ENCODE results near the gene MRTFB. TPM values are rescaled to one million over a fixed set of nuclear protein-coding genes. Genes with fewer than 3 reads are reported as not detected.

Gene MRTFB
- total RNA-seq, 4 donors from 2014 or later, result 17.1 to 77.8 (median 21.9) TPM

DNA sequence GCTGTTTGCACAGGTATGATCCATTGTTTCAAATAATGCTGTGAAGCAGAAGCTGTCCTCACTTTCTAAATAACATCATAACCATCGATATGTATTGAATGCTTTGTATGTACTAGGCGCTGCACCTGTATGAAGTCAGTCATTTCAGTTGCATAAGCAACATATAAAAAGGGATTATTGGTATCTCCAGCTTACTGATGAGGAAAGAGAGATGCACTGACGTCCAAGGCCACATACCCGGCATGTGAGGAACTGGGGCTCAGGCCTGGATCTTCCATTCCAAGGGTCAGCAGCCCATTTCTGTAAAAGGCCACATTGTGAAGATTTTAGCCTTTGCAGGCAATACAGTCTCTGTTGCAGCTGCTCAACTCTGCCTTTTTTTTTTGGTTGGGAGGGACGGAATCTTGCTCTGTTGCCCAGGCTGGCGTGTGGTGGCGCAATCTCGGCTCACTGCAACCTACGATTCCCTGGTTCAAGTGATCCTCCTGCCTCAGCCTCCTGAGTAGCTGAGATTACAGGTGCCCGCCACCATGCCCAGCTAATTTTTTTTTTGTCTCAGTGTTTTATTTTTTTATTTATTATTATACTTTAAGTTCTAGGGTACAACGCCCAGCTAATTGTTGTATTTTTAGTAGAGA lies 244.7 kb downstream of the MRTFB start:
- 80 to 87% methylated on average over 11 of the region's 11 CpGs for WGBS, 2 donors
- intact Hi-C loops (cut with DNase I), result no loop called here
- Histone ChIP-seq H3K36me3 (no peaks in the 10 kb centered on the region), H3K9me3 (no peaks in the 10 kb centered on the region), H3K27ac (no peak overlapping the region), H3K4me1 (peaks cover under 1 to 3% (median 1%) of the 10 kb centered on the region in 3 donors), H3K27me3 (no peaks in the 10 kb centered on the region), H3K4me3 (no peak overlapping the region)
- DNase-seq, result no peak
- TF ChIP-seq, protein P1, sequence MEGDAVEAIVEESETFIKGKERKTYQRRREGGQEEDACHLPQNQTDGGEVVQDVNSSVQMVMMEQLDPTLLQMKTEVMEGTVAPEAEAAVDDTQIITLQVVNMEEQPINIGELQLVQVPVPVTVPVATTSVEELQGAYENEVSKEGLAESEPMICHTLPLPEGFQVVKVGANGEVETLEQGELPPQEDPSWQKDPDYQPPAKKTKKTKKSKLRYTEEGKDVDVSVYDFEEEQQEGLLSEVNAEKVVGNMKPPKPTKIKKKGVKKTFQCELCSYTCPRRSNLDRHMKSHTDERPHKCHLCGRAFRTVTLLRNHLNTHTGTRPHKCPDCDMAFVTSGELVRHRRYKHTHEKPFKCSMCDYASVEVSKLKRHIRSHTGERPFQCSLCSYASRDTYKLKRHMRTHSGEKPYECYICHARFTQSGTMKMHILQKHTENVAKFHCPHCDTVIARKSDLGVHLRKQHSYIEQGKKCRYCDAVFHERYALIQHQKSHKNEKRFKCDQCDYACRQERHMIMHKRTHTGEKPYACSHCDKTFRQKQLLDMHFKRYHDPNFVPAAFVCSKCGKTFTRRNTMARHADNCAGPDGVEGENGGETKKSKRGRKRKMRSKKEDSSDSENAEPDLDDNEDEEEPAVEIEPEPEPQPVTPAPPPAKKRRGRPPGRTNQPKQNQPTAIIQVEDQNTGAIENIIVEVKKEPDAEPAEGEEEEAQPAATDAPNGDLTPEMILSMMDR (IDR thresholded peaks at IDR 0.05), result no peak
- no peak for TF ChIP-seq POLR2A (IDR thresholded peaks at IDR 0.05)

Small RNA genes lying within 50 kb of the gene (small RNA-seq; reads per million reads assigned to genes)
- 11.7 to 54.1 (median 29.0) reads per million in 4 donors for gene MIR193B
- 0.14 to 1.2 (median 0.79) reads per million in 4 donors for gene MIR365A
- 0 reads per million in 4 donors for gene RF00019

Other genes with a start within 250 kb of the MRTFB start
- gene ERCC4, start 151.2 kb upstream of the MRTFB start, total RNA-seq, result 1 to 10 TPM; 4.4 to 8.2 (median 4.8) TPM